ENCODE data around the gene COQ3. TPM values are rescaled to one million over a fixed set of nuclear protein-coding genes. Genes with fewer than 3 reads are reported as not detected.

COQ3 gene
- polyA plus RNA-seq, 1 donor (not counting 4 experiments of a cell fraction or from before 2014, with no cell fraction given) = 21.2 TPM

- H3K27ac ChIP-seq (ENCODE audit: control insufficient read depth, insufficient read depth, low read length) = no peak overlapping the region
- dilution Hi-C loops (cut with MboI; ENCODE audit: extremely low pct_ligation_motif_present, low sequenced_read_pairs) = no loop called here
Measured at GRCh38 chr6:99384507-99384906, 9.5 kb downstream of the COQ3 start.

GRCh38 chr6:99378636-99379035 is 15.4 kb downstream of the COQ3 start:
- FAIRE-seq = no peak
- Histone ChIP-seq H3K79me2 (ENCODE audit: control insufficient read depth, insufficient read depth, low read length) (no peaks in the 10 kb centered on the region), H3K9me3 (ENCODE audit: control insufficient read depth, low read depth, low read length) (no peaks in the 10 kb centered on the region), H3K27me3 (ENCODE audit: control insufficient read depth, extremely low read depth, insufficient read depth, low read length) (no peaks in the 10 kb centered on the region), H3K4me1 (ENCODE audit: control insufficient read depth, extremely low read depth, insufficient read depth, low read length) (no peaks in the 10 kb centered on the region), H4K20me1 (ENCODE audit: control insufficient read depth, extremely low read depth, insufficient read depth, low read length) (no peaks in the 10 kb centered on the region), H3K27ac (ENCODE audit: control insufficient read depth, insufficient read depth, low read length) (no peak overlapping the region), H3K9me1 (ENCODE audit: control insufficient read depth, extremely low read depth, insufficient read depth, low read length) (no peaks in the 10 kb centered on the region), H2AFZ (ENCODE audit: control insufficient read depth, low read length) (no peak overlapping the region), H3K4me3 (ENCODE audit: control insufficient read depth in 2 of 3, extremely low read depth in 1 of 3, insufficient read depth in 2 of 3, low read depth in 1 of 3, low read length in 3 of 3) (no peak overlapping the region), H3K36me3 (ENCODE audit: control insufficient read depth in 2 of 2, extremely low read depth in 1 of 2, insufficient read depth in 2 of 2, low read length in 2 of 2) (no peaks in the 10 kb centered on the region), H3K4me2 (ENCODE audit: control insufficient read depth, extremely low read depth, insufficient read depth, low read depth, low read length) (no peak overlapping the region), H3K9ac (ENCODE audit: control insufficient read depth, extremely low read depth, insufficient read depth, low read length) (no peak overlapping the region)
- TF ChIP-seq, protein P1, sequence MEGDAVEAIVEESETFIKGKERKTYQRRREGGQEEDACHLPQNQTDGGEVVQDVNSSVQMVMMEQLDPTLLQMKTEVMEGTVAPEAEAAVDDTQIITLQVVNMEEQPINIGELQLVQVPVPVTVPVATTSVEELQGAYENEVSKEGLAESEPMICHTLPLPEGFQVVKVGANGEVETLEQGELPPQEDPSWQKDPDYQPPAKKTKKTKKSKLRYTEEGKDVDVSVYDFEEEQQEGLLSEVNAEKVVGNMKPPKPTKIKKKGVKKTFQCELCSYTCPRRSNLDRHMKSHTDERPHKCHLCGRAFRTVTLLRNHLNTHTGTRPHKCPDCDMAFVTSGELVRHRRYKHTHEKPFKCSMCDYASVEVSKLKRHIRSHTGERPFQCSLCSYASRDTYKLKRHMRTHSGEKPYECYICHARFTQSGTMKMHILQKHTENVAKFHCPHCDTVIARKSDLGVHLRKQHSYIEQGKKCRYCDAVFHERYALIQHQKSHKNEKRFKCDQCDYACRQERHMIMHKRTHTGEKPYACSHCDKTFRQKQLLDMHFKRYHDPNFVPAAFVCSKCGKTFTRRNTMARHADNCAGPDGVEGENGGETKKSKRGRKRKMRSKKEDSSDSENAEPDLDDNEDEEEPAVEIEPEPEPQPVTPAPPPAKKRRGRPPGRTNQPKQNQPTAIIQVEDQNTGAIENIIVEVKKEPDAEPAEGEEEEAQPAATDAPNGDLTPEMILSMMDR (optimal IDR thresholded peaks at IDR 0.05 in 1 of 3, IDR thresholded peaks at IDR 0.05 in 1 of 3, conservative IDR thresholded peaks at IDR 0.05 in 1 of 3; ENCODE audit: extremely low read depth in 1 of 3, insufficient read depth in 2 of 3, low read length in 3 of 3) = no peak
- no peak for TF ChIP-seq EZH2 (IDR thresholded peaks at IDR 0.05; ENCODE audit: low read length)
- DNase-seq (ENCODE audit: low read depth, low spot score) = no peak
- dilution Hi-C loops (cut with MboI; ENCODE audit: extremely low pct_ligation_motif_present, low sequenced_read_pairs) = no loop called here

More at GRCh38 chr6:99384507-99384906, 9.5 kb downstream of the COQ3 start:
- Histone ChIP-seq H3K4me1 (ENCODE audit: control insufficient read depth, extremely low read depth, insufficient read depth, low read length) (no peaks in the 10 kb centered on the region), H3K79me2 (ENCODE audit: control insufficient read depth, insufficient read depth, low read length) (no peaks in the 10 kb centered on the region), H3K4me2 (ENCODE audit: control insufficient read depth, extremely low read depth, insufficient read depth, low read depth, low read length) (no peak overlapping the region), H3K9me3 (ENCODE audit: control insufficient read depth, low read depth, low read length) (no peaks in the 10 kb centered on the region), H4K20me1 (ENCODE audit: control insufficient read depth, extremely low read depth, insufficient read depth, low read length) (no peaks in the 10 kb centered on the region), H3K9ac (ENCODE audit: control insufficient read depth, extremely low read depth, insufficient read depth, low read length) (no peak overlapping the region), H3K27me3 (ENCODE audit: control insufficient read depth, extremely low read depth, insufficient read depth, low read length) (no peaks in the 10 kb centered on the region), H2AFZ (ENCODE audit: control insufficient read depth, low read length) (no peak overlapping the region), H3K4me3 (ENCODE audit: control insufficient read depth in 2 of 3, extremely low read depth in 1 of 3, insufficient read depth in 2 of 3, low read depth in 1 of 3, low read length in 3 of 3) (no peak overlapping the region), H3K36me3 (ENCODE audit: control insufficient read depth in 2 of 2, extremely low read depth in 1 of 2, insufficient read depth in 2 of 2, low read length in 2 of 2) (no peaks in the 10 kb centered on the region), H3K9me1 (ENCODE audit: control insufficient read depth, extremely low read depth, insufficient read depth, low read length) (no peaks in the 10 kb centered on the region)
- DNase-seq (ENCODE audit: low read depth, low spot score) (no peak), FAIRE-seq (no peak)
- no peak for TF ChIP-seq EZH2 (IDR thresholded peaks at IDR 0.05; ENCODE audit: low read length)
- TF ChIP-seq, protein P1 (optimal IDR thresholded peaks at IDR 0.05 in 1 of 3, IDR thresholded peaks at IDR 0.05 in 1 of 3, conservative IDR thresholded peaks at IDR 0.05 in 1 of 3; ENCODE audit: extremely low read depth in 1 of 3, insufficient read depth in 2 of 3, low read length in 3 of 3) = no peak

Measured in keratinocyte (primary cell).